ENCODE results near the gene BDKRB2. TPM values are rescaled to one million over a fixed set of nuclear protein-coding genes. Genes with fewer than 3 reads are reported as not detected.

Gene BDKRB2
- total and polyA plus RNA-seq, 12 donors: 0.18 to 6.8 (median 1.6) TPM

DNA sequence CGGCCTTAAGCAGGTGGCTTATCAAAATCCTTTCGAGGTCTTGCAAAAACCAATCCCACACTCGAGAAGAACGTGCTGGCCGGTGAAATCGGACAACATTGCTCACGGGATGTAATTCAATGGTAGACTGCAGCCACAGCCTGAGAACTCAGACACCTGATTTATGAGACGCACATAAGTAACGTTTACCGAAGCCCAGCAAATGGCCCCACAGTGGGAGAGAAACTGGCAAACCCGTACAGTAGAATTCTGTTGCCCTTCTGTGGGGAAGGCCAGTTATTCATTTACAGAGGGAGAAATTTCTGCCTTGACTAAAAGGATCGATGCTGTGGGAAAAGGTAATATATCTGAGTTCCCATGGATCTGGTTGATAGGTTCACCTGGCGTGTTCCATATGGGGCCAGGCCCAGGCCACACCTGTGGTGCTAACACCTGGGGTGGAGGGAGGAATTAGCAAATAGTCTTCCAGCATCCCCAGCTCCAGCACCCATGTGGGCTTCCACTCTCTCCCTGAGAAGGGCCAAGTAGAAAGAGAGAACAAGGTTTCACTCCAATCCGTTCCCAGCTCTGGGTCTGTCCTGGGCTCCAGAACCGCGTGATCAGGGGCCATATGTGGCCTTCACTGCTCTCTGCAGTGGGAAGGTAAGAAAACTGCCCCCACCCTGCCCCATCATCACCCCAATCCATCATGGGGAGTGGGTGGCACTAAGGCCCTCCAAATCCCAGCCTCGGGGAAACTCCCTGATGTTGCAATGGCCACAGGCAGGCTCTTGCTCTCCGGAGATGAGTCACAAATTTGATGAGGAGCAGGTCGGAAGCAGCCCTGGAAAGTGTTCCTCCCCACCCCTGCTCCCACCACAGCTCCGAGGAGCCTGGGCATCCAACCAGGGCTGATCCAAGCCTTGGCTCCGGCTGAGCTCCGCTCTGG lies 64.1 kb downstream of the BDKRB2 start:
- H3K27me3 ChIP-seq: no peaks in the 10 kb centered on the region
- H3K27ac ChIP-seq: no peak overlapping the region
- intact Hi-C loops (cut with DNase I): no loop called here
- no peaks in the 10 kb centered on the region for H3K4me1 ChIP-seq (replicated peaks in 1 of 2)
- no peaks in the 10 kb centered on the region for H3K36me3 ChIP-seq (replicated peaks in 1 of 2)
- peak in 3 of 7 donors; percentile 25 to 49 (median 32) for DNase-seq
- TF ChIP-seq, protein P1, sequence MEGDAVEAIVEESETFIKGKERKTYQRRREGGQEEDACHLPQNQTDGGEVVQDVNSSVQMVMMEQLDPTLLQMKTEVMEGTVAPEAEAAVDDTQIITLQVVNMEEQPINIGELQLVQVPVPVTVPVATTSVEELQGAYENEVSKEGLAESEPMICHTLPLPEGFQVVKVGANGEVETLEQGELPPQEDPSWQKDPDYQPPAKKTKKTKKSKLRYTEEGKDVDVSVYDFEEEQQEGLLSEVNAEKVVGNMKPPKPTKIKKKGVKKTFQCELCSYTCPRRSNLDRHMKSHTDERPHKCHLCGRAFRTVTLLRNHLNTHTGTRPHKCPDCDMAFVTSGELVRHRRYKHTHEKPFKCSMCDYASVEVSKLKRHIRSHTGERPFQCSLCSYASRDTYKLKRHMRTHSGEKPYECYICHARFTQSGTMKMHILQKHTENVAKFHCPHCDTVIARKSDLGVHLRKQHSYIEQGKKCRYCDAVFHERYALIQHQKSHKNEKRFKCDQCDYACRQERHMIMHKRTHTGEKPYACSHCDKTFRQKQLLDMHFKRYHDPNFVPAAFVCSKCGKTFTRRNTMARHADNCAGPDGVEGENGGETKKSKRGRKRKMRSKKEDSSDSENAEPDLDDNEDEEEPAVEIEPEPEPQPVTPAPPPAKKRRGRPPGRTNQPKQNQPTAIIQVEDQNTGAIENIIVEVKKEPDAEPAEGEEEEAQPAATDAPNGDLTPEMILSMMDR (IDR thresholded peaks at IDR 0.05): no peak
- TF ChIP-seq POLR2A (IDR thresholded peaks at IDR 0.05): no peak
- H3K4me3 ChIP-seq: no peak overlapping the region
- 71 to 86% (median 77%) methylated on average over 20 to 22 of the region's 22 CpGs for WGBS, 4 donors
- H3K9me3 ChIP-seq (replicated peaks in 1 of 3): no peaks in the 10 kb centered on the region

GRCh38 chr14:96269359-96269710 lies 64.7 kb downstream of the BDKRB2 start:
- DNase-seq: no peak
- intact Hi-C loops (cut with DNase I): no loop called here
- Histone ChIP-seq H3K27me3 (no peaks in the 10 kb centered on the region), H3K4me3 (no peak overlapping the region), H3K9me3 (replicated peaks in 1 of 3) (no peaks in the 10 kb centered on the region), H3K36me3 (replicated peaks in 1 of 2) (no peaks in the 10 kb centered on the region), H3K4me1 (replicated peaks in 1 of 2) (no peaks in the 10 kb centered on the region), H3K27ac (no peak overlapping the region)
- WGBS, 4 donors: 77 to 90% (median 85%) methylated on average over 10 of the region's 10 CpGs
- TF ChIP-seq, protein P1 (IDR thresholded peaks at IDR 0.05): no peak
- no peak for TF ChIP-seq POLR2A (IDR thresholded peaks at IDR 0.05)

DNA sequence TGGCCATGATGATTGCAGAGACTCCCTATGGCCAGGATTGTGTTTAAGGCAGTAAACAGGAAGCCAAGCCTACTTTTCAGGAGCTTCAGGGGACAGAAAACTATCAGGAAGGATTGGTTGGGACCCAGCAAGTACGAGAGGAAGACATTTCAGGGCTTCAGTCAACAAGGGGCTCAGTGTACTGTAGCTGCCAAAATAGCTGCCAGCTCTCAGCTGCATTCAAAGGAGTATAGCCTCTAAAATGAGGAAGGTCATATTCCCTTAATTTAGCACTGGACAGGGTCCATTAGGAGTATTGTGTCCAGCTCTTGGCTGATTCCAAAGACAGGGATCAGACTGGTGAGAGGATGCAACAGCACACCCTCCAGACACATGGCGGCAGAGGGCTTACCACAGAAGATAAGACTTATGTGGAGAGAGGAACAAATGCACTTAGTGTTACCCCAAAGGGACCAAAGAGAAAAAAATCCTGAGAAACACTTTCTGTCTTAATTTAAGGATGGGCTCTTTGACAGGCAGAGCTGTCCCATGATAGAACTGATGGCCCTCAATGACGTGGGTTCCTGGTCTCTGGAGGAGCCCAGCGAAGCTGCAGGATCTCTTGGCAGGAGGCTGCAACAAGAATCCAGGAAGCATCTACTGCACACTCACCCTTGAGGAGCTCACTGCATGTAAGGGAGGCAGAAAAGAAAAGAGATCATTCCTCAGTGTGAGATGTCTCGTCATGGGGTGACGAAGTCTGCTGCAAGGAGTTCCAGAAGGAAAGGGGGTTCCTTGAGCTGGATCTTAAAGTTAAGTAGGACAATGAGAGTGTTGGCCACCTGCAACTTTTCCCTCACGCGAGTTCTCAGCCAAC lies 66.2 kb downstream of the BDKRB2 start:
- no peaks in the 10 kb centered on the region for H3K9me3 ChIP-seq (replicated peaks in 1 of 3)
- TF ChIP-seq, protein P1 (IDR thresholded peaks at IDR 0.05): no peak
- no peak for TF ChIP-seq POLR2A (IDR thresholded peaks at IDR 0.05)
- H3K4me1 ChIP-seq (replicated peaks in 1 of 2): peaks cover 0 to 7% of the 10 kb centered on the region in 2 donors
- intact Hi-C loops (cut with DNase I): no loop called here
- DNase-seq: no peak
- H3K4me3 ChIP-seq: no peak overlapping the region
- no peaks in the 10 kb centered on the region for H3K27me3 ChIP-seq
- H3K36me3 ChIP-seq (replicated peaks in 1 of 2): no peaks in the 10 kb centered on the region
- 82 to 93% (median 89%) methylated on average over 8 of the region's 8 CpGs for WGBS, 4 donors
- H3K27ac ChIP-seq: no peak overlapping the region

DNA sequence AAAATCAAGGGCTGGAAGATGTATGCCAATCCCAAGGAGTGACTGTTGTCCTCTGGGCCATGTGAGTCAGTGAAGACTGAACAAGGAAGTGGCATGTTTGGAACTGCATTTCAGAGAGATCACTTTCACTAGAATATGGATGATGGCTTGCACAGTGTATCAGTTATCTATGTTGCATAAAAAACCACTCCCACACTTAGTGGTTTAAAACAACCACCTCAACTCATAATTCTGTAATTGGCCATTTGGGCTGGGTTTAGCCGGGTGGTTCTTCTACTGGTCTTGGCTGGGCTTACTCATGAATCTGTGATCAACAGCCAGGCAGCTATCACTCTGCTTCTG lies 66.8 kb downstream of the BDKRB2 start:
- Histone ChIP-seq H3K36me3 (replicated peaks in 1 of 2) (no peaks in the 10 kb centered on the region), H3K4me1 (replicated peaks in 1 of 2) (peaks cover 0 to 10% of the 10 kb centered on the region in 2 donors), H3K27ac (no peak overlapping the region), H3K4me3 (no peak overlapping the region), H3K27me3 (no peaks in the 10 kb centered on the region), H3K9me3 (replicated peaks in 1 of 3) (no peaks in the 10 kb centered on the region)
- no peak for TF ChIP-seq POLR2A (IDR thresholded peaks at IDR 0.05)
- TF ChIP-seq, protein P1 (IDR thresholded peaks at IDR 0.05): no peak
- no peak for DNase-seq
- 89 to 100% (median 92%) methylated on average over 1 of the region's 1 CpG for WGBS, 4 donors
- intact Hi-C loops (cut with DNase I): no loop called here

Measured in adrenal gland (tissue), 12 donors.